ENCODE results near the gene SSTR4. TPM values are rescaled to one million over a fixed set of nuclear protein-coding genes. Genes with fewer than 3 reads are reported as not detected.

The SSTR4 gene
- total and polyA plus RNA-seq, 2 donors (not counting 3 experiments of a cell fraction or from before 2014, with no cell fraction given), result not detected

DNA sequence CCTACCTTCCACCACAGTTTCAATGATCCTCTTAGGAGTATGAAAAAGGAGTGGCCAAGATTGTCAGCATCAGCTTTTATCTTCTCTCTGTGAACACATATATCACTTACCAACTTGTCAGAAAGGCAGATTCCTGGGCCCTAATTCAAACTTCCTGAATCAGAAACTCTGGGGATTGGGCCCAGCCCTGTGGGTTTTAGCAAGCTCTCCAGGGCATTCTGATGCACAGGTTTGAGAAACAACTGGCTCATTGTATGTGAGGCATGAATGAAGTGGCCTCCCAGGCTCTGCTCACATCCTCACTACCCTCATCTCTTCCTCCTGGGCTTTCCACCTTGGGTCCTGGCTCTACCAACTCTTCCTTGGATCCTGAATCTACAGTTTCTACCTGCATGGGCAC lies 27.5 kb downstream of the SSTR4 start:
- peaks cover 29% of the 10 kb centered on the region for H3K4me1 ChIP-seq (ENCODE audit: control insufficient read depth, extremely low read depth, insufficient read depth, low read length)
- H2AFZ ChIP-seq (ENCODE audit: low read depth, low read length), result no peak overlapping the region
- CTCF ChIA-PET, result interaction anchor here (0.8 to 4.8 kb wide), 17 partner anchors 10 to 370 kb away, joined by 3 to 51 read pairs (median 4); partner anchors contain the start of gene CD93

More for the DNA sequence above, 27.5 kb downstream of the SSTR4 start:
- Histone ChIP-seq H3K27me3 (ENCODE audit: control insufficient read depth in 2 of 2, insufficient read depth in 2 of 2, low read length in 2 of 2) (no peaks in the 10 kb centered on the region), H3K9me1 (replicated peaks; ENCODE audit: control insufficient read depth, extremely low read depth, insufficient read depth, low read length) (no peaks in the 10 kb centered on the region), H3K36me3 (ENCODE audit: control insufficient read depth in 2 of 2, extremely low read depth in 1 of 2, insufficient read depth in 2 of 2, low read length in 2 of 2) (no peaks in the 10 kb centered on the region), H3K27ac (ENCODE audit: insufficient read depth, low read depth, low read length) (no peak overlapping the region), H3K9ac (replicated peaks; ENCODE audit: extremely low read depth, insufficient read depth, low read length) (no peak overlapping the region), H4K20me1 (replicated peaks; ENCODE audit: control insufficient read depth, extremely low read depth, insufficient read depth, low read length) (no peaks in the 10 kb centered on the region), H3K4me2 (ENCODE audit: insufficient read depth, low read length) (peak overlapping the region; percentile 59), H3K4me3 (replicated peaks in 1 of 3; ENCODE audit: insufficient read depth in 1 of 3, low read depth in 1 of 3, low read length in 3 of 3) (no peak overlapping the region), H3K79me2 (ENCODE audit: control insufficient read depth, insufficient read depth, low read length) (no peaks in the 10 kb centered on the region), H3K9me3 (replicated peaks; ENCODE audit: control insufficient read depth, insufficient read depth, low read length) (no peaks in the 10 kb centered on the region)
- POLR2A ChIA-PET, result interaction anchor here (2.0 kb wide), 1 partner anchor 11 kb away, joined by 6 read pairs; no protein-coding TSS in a partner anchor
- intact Hi-C loops (cut with micrococcal nuclease), result loop anchor here (1.0 kb wide), 4 partner anchors 11 to 41 kb away; no protein-coding TSS in a partner anchor
- FAIRE-seq, result no peak
- dilution Hi-C loops (cut with MboI; ENCODE audit: extremely low pct_ligation_motif_present, low sequenced_read_pairs), result no loop called here
- no peak for DNase-seq (ENCODE audit: low read depth, low spot score)
- no TSS peak for BruUV-seq (replicated peaks)
- TF ChIP-seq MYC (IDR thresholded peaks at IDR 0.05; ENCODE audit: low read depth, low read length) (no peak), POLR2AphosphoS5 (IDR thresholded peaks at IDR 0.05; ENCODE audit: insufficient read depth, low read depth, low read length) (no peak), JUN (IDR thresholded peaks at IDR 0.05; ENCODE audit: borderline replicate concordance, insufficient read depth, insufficient read length, low read depth) (no peak), FOS (IDR thresholded peaks at IDR 0.05; ENCODE audit: borderline replicate concordance, insufficient read depth, low read length) (no peak), EZH2 (IDR thresholded peaks at IDR 0.05; ENCODE audit: borderline replicate concordance, low read depth, low read length, severe bottlenecking) (no peak), GATA2 (IDR thresholded peaks at IDR 0.05; ENCODE audit: insufficient read depth, insufficient read length, low read depth, low read length) (no peak), POLR2A (IDR thresholded peaks at IDR 0.05; ENCODE audit: low read depth, low read length) (no peak)
- TF ChIP-seq, protein P1, sequence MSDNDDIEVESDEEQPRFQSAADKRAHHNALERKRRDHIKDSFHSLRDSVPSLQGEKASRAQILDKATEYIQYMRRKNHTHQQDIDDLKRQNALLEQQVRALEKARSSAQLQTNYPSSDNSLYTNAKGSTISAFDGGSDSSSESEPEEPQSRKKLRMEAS (IDR thresholded peaks at IDR 0.05; ENCODE audit: insufficient read depth, insufficient read length), result no peak
- TF ChIP-seq, protein P2, sequence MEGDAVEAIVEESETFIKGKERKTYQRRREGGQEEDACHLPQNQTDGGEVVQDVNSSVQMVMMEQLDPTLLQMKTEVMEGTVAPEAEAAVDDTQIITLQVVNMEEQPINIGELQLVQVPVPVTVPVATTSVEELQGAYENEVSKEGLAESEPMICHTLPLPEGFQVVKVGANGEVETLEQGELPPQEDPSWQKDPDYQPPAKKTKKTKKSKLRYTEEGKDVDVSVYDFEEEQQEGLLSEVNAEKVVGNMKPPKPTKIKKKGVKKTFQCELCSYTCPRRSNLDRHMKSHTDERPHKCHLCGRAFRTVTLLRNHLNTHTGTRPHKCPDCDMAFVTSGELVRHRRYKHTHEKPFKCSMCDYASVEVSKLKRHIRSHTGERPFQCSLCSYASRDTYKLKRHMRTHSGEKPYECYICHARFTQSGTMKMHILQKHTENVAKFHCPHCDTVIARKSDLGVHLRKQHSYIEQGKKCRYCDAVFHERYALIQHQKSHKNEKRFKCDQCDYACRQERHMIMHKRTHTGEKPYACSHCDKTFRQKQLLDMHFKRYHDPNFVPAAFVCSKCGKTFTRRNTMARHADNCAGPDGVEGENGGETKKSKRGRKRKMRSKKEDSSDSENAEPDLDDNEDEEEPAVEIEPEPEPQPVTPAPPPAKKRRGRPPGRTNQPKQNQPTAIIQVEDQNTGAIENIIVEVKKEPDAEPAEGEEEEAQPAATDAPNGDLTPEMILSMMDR (IDR thresholded peaks at IDR 0.05; ENCODE audit: extremely low read depth in 1 of 2, insufficient read depth in 1 of 2, low read depth in 1 of 2, low read length in 2 of 2), result no peak
